DND-41 (cell line): Measurements from ENCODE around the gene NDOR1.

Source experiments
- EZH2 ChIP-seq: IDR thresholded peaks from 3 replicates; pipeline ENCODE4 v1.6.1; 2012; ENCODE audit warnings: borderline replicate concordance, low read depth, mild to moderate bottlenecking, moderate library complexity, low read length, inconsistent platforms; ENCODE audit not compliant: severe bottlenecking
- TF ChIP-seq, protein P1 (sequence below): IDR thresholded peaks from 2 replicates; pipeline ENCODE4 v1.5.1; 2012; ENCODE audit warnings: borderline replicate concordance, low read length, moderate library complexity, mild to moderate bottlenecking; ENCODE audit not compliant: poor library complexity, severe bottlenecking; ENCODE audit errors: extremely low read depth

DNA sequence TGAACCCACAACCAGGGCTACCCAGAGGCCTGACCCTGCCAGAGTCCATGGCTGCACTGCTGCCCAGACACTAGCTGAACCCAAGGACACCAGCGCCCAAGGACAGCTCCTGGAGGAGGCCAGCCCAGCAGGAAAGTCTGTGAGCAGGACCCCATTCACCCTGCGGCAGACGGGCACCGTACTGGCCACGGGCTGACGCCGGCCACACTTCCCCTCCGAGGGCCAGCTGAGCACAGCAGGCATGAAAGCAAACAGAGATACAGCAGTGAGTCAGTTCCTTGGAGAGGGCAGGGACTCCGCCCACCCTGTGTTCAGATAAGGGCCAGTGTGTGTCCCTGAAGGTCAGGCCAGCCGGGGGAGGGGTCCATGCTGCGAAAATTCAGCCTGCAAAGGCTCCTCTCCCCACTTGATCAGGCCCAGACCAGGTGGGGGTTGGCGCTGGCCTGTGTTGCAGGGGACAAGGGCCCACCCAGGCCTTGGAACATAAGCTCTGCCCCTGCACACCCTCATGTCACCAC is 13.3 kb downstream of the NDOR1 start:
- TF ChIP-seq, protein P1, sequence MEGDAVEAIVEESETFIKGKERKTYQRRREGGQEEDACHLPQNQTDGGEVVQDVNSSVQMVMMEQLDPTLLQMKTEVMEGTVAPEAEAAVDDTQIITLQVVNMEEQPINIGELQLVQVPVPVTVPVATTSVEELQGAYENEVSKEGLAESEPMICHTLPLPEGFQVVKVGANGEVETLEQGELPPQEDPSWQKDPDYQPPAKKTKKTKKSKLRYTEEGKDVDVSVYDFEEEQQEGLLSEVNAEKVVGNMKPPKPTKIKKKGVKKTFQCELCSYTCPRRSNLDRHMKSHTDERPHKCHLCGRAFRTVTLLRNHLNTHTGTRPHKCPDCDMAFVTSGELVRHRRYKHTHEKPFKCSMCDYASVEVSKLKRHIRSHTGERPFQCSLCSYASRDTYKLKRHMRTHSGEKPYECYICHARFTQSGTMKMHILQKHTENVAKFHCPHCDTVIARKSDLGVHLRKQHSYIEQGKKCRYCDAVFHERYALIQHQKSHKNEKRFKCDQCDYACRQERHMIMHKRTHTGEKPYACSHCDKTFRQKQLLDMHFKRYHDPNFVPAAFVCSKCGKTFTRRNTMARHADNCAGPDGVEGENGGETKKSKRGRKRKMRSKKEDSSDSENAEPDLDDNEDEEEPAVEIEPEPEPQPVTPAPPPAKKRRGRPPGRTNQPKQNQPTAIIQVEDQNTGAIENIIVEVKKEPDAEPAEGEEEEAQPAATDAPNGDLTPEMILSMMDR, result no peak
- no peak for TF ChIP-seq EZH2
